GM13977 (cell line): ENCODE data around the gene HAVCR2.

ENCODE experiments used
- DNase-seq: peaks from one replicate; pipeline ENCODE4 v3.0.0; 2012; ENCODE audit warnings: low spot score
- CTCF ChIP-seq: IDR thresholded peaks from 2 replicates; pipeline ENCODE4 v1.5.1; 2012; ENCODE audit warnings: mild to moderate bottlenecking, control low read depth; ENCODE audit not compliant: insufficient read depth; ENCODE audit errors: extremely low read depth, missing control alignments
- in situ Hi-C: fragments of 300-500 bp; cut with MboI; formaldehyde crosslinking; loops from one replicate; pipeline ENCODE4 v1.12.0; 2022; ENCODE audit warnings: low sequenced_read_pairs, low pct_unique_long_range_greater_than_20kb, mixed read lengths, inconsistent platforms; ENCODE audit not compliant: unreplicated experiment

Gene HAVCR2

GRCh38 chr5:157076558-157076957, 32.3 kb downstream of the HAVCR2 start:
- DNase-seq, result no peak
- in situ Hi-C loops, result no loop called here
- no peak for TF ChIP-seq CTCF

- no peak for DNase-seq
- in situ Hi-C loops, result no loop called here
- TF ChIP-seq CTCF, result no peak
Observed at GRCh38 chr5:157072508-157072907, 36.3 kb downstream of the HAVCR2 start.

- in situ Hi-C loops, result no loop called here
- no peak for TF ChIP-seq CTCF
Observed at GRCh38 chr5:157069949-157070348, 38.9 kb downstream of the HAVCR2 start.

GRCh38 chr5:157068785-157069184, 40.1 kb downstream of the HAVCR2 start:
- no peak for DNase-seq
- TF ChIP-seq CTCF, result no peak
- in situ Hi-C loops, result no loop called here

More at GRCh38 chr5:157069949-157070348, 38.9 kb downstream of the HAVCR2 start:
- DNase-seq, result no peak

- DNase-seq, result no peak
- TF ChIP-seq CTCF, result no peak
- in situ Hi-C loops, result no loop called here
Observed at GRCh38 chr5:157068339-157068738, 40.5 kb downstream of the HAVCR2 start.

- TF ChIP-seq CTCF, result no peak
- no peak for DNase-seq
- in situ Hi-C loops, result no loop called here
Observed at GRCh38 chr5:157067005-157067404, 41.8 kb downstream of the HAVCR2 start.

GRCh38 chr5:157066080-157066479, 42.8 kb downstream of the HAVCR2 start:
- in situ Hi-C loops, result no loop called here
- no peak for DNase-seq
- no peak for TF ChIP-seq CTCF
